ENCODE measurements around the gene SYNDIG1.

GRCh38 chr20:24560571-24561491, 91.4 kb downstream of the SYNDIG1 start:
- TF ChIP-seq CTCF (IDR thresholded peaks at IDR 0.05), result no peak
- no peak for TF ChIP-seq POLR2A (IDR thresholded peaks at IDR 0.05)

Measured in uterus (tissue), 2 donors.